Measurements from ENCODE around the gene PDIA2.

GRCh38 chr16:239948-240277 is 43.1 kb upstream of the PDIA2 start:
- TF ChIP-seq CTCF (IDR thresholded peaks at IDR 0.05; ENCODE audit: low read depth, low read length) (no peak), EZH2phosphoT487 (IDR thresholded peaks at IDR 0.05; ENCODE audit: low read depth) (no peak)
